HG02943 (cell line): Measurements from ENCODE around the gene FTH1.

ENCODE experiments used
- ATAC-seq: cut with Tn5 transposase; IDR thresholded peaks from one replicate; pipeline ENCODE4 v1.9.1; 2021; ENCODE audit warnings: mild to moderate bottlenecking, low read depth, moderate library complexity; ENCODE audit not compliant: unreplicated experiment

The FTH1 gene

GRCh38 chr11:61918938-61919704 is 48.3 kb downstream of the FTH1 start:
- no peak for ATAC-seq

DNA sequence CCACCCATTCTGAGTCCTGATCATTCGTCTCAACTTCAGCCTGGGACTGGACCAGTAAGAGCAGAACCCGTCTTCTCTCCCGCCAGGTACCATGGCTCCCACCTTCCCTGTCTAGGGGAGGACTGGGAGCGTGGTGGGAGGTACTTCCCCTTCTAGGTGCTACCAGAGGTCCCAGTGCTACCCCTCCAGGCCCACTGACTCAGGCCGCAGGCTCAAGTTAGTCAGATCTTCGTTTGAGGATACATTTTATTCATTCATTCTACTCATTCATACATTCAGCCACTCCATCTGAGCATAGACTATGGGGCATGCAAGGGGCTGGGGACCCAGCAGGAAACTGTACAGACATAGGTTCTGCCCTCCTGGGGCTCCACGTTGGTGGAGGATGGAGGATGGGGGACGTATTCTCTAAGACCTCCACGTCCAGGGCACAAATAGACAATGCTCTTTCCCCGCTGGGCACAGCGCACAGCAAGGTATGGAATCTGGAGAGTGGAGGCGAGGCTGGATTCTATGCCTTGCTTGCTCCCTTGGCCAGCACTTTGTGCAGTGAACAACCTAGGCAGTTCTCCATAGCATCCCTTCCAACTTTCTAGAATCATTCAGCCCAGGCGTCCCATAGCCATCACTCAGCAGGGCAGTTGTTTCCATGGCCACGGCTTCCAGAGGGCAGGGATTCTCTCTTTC is 49.0 kb downstream of the FTH1 start:
- ATAC-seq, result no peak

DNA sequence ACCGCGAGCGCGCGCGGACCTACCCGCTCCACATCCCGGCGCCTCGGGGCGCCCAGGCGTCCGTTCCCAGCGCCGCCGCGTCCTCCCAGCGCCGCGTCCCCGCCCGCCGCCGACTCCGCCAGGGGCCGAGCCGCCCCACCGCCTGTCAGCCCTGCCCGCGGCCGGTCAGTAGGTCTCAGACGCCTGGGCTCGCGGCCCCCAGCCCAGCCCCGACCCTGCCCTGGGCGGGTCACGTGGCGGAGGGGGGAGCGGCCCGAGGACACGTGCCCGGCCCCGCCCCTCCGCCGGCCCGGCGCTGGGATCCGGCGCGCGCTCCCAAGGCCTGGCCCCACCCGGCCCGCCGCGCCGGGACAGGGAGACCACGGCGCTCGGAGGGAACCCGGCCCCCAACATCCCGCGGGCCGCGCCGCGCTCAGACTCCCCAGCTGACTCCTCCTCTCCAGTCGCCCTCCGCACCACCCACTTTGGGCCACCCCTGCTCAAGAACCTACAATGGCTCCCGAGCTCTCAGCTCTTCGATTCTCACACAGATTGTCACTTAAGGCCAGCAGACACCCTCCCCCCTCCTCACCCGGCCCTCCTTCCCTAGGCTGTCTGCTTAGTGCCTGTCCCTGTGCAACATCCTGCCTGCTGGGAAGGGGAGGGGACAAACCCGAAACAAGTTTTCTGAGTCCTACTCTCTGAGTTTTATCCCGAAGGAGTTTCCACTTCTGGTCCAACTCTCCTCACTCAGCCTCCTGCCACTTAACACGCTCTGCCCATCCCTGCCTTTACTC is 49.9 kb downstream of the FTH1 start, which contains the start of gene RAB3IL1:
Gene RAB3IL1 (minus strand): TSS at position 233 of the 776 bp plus-strand sequence. CDS start 199 bp downstream, at position 34.
- ATAC-seq, result no peak

DNA sequence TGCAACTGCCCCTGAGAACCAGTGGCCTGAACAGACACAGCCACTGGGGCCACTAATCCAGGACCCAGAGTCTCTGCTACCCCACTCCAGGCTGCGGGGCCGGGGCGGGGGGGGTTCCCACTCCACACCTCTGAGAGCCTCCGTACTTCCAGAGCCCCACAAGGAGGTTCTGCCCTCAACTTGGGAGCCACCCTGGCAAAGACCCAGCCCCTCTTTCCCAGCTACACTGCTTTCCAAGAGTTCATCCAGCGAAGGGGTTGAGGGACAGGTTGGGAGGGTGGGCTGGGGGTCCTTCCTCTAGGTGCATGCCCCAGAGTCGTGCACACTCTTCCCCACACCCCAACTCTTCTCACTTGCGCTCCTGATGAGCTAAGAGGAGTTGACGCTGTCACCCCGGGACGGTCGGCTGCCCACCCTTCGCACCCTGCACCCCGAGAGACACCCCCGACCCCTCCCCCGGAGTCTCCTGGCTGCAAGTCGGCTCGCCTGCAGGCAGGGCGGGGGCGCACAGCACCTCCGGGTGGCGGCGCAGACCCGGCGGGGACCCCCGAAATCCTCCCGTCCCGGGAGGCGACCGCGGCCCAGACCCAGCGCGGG is 50.6 kb downstream of the FTH1 start:
- ATAC-seq, result no peak

- ATAC-seq, result no peak
These were observed 52.8 kb downstream of the FTH1 start for GRCh38 chr11:61914471-61915171.
